Measurements from ENCODE around the gene FST.

FST gene

GRCh38 chr5:53520813-53521212, 40.4 kb downstream of the FST start:
- no peak for DNase-seq (ENCODE audit: low read depth)

Measured in non-pigmented ciliary epithelial cell (primary cell).